CD4-positive, alpha-beta T cell (primary cell): ENCODE results near the gene XRCC3. TPM values are rescaled to one million over a fixed set of nuclear protein-coding genes. Genes with fewer than 3 reads are reported as not detected.

ENCODE experiments used
- ATAC-seq: fragments of 200-7000 bp; cut with Tn5 transposase; one replicate; pipeline ENCODE4 v1.10.0; 2022; ENCODE audit warnings: mild to moderate bottlenecking; ENCODE audit not compliant: poor library complexity
- CTCF ChIA-PET: fragments of 350-600 bp; sonication (Branson Sonifier 250); formaldehyde crosslinking; loops from one replicate; lab custom pipeline; 2021; ENCODE audit warnings: antibody characterized with exemption, inconsistent platforms; lab: Charles Lee
- POLR2A ChIA-PET: fragments of 350-600 bp; sonication (Branson Sonifier 250); formaldehyde crosslinking; loops from one replicate; lab custom pipeline; 2021; ENCODE audit warnings: antibody characterized with exemption, inconsistent platforms; lab: Charles Lee
- DNase-seq, 14 experiments: peaks; one replicate each; pipeline ENCODE4 v3.0.0-alpha.2; 2013 to 2020; ENCODE audit warnings: mixed read lengths in 2 of 14
- H3K27ac ChIP-seq, 2 donors: one replicate each; pipeline versions ENCODE4 v1.5.1 to v1.7.0; 2013; ENCODE audit warnings: low read length in 2 of 2, low read depth in 1 of 2, mild to moderate bottlenecking in 1 of 2
- H3K27me3 ChIP-seq, 2 experiments: 1 replicate in 1 of 2; 2 replicates in 1 of 2; pipeline versions ENCODE4 v1.6.1 to v1.7.0; 2013; ENCODE audit warnings: low read length in 2 of 2, control low read depth in 1 of 2, mild to moderate bottlenecking in 1 of 2, moderate library complexity in 1 of 2; ENCODE audit not compliant: insufficient read depth in 2 of 2, control insufficient read depth in 1 of 2
- H3K36me3 ChIP-seq: one replicate; pipeline ENCODE4 v1.6.1; 2013; ENCODE audit warnings: low read length, control low read depth; ENCODE audit not compliant: insufficient read depth
- H3K4me1 ChIP-seq: one replicate; pipeline ENCODE4 v1.6.1; 2013; ENCODE audit warnings: low read length, control low read depth; ENCODE audit not compliant: insufficient read depth
- H3K4me3 ChIP-seq: one replicate; pipeline ENCODE4 v1.5.1; 2013; ENCODE audit warnings: mild to moderate bottlenecking, low read length, moderate library complexity
- H3K9me3 ChIP-seq, 2 experiments: 1 replicate in 1 of 2; 2 replicates in 1 of 2; pipeline versions ENCODE4 v1.6.1 to v1.7.0; 2013; ENCODE audit warnings: low read length in 2 of 2, mild to moderate bottlenecking in 2 of 2, control low read depth in 1 of 2, moderate library complexity in 1 of 2; ENCODE audit not compliant: control insufficient read depth in 1 of 2, insufficient read depth in 1 of 2
- H3K27ac Mint-ChIP-seq: one replicate; pipeline ENCODE4 v1.8.0; 2020; ENCODE audit warnings: mixed read lengths
- H3K27me3 Mint-ChIP-seq: one replicate; pipeline ENCODE4 v1.8.0; 2021; ENCODE audit warnings: mixed read lengths
- H3K36me3 Mint-ChIP-seq: one replicate; pipeline ENCODE4 v1.8.0; 2021; ENCODE audit warnings: low read depth, mixed read lengths
- H3K4me1 Mint-ChIP-seq: one replicate; pipeline ENCODE4 v1.8.0; 2021; ENCODE audit warnings: low read depth, mixed read lengths
- H3K4me3 Mint-ChIP-seq: one replicate; pipeline ENCODE4 v1.8.0; 2020; ENCODE audit warnings: mild to moderate bottlenecking, mixed read lengths
- H3K9me3 Mint-ChIP-seq: one replicate; pipeline ENCODE4 v1.8.0; 2020; ENCODE audit warnings: mixed read lengths
- intact Hi-C, 2 experiments: fragments of 100-400 bp; cut with DNase I in 1 of 2; cut with micrococcal nuclease in 1 of 2; formaldehyde crosslinking; loops; one replicate each; pipeline versions ENCODE4 v1.15.1 to v1.9.0; 2023 to 2025; cut with DNase I, micrococcal nuclease
- total RNA-seq, 174 experiments: library from RNA in 2 of 174; stranded (reverse) in 2 of 174; gene quantifications; one replicate each; pipeline ENCODE4 v1.2.3 and lab custom pipeline; 2021 to 2026
- TF ChIP-seq, protein P1 (sequence below): fragments of 200-600 bp; IDR thresholded peaks from one replicate; pipeline ENCODE4 v1.8.0; 2022; ENCODE audit warnings: antibody characterized with exemption, mild to moderate bottlenecking

XRCC3 gene
- total RNA-seq, 2 experiments from 2014 or later: 4.6 to 4.8 TPM

DNA sequence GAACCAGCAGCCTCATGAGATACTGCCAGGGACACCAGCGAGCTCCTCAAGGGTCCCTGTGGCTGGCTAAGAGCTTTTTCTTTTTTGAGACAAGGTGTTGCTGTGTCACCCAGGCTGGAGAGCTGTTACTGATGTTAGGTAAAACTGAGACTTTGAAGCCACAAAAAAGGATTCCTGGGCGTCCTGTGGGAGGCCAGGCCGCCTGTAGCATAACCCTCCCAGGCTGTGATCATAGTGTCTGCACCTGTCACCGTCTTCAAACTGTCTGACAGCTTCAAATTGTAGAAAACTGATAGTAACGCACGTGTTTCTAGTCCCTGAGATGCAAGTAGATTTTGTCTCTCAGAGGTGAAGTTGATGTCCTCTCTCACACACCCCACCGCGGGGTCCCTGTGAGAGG, 4.5 kb upstream of the XRCC3 start:
- CTCF ChIA-PET: no interaction called here

DNA sequence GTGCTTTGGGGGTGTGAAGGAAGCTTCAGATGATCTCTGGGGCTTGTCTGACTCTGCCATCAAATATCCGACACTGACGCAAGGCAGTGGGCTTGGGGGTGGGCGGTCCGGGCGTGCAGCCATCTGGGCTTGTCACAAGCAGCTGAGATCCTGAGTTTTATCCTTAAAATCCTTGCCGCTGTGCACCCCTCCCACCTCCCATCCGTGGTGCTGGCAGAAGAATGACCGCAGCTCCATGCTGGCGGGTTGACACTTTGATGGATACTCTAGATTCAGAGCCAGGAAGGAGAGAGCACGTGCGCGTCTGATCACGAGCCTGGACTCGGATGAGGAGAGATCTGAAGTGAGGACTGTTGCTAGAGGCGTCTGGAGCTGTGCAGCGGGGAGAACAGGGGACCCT, 3.3 kb upstream of the XRCC3 start:
- peaks cover 30% of the 10 kb centered on the region for H3K4me1 ChIP-seq
- H3K27ac ChIP-seq: no peak overlapping the region
- H3K27me3 ChIP-seq: no peaks in the 10 kb centered on the region
- Mint-ChIP-seq H3K36me3 (peaks cover 5% of the 10 kb centered on the region), H3K9me3 (no peaks in the 10 kb centered on the region), H3K4me1 (peaks cover 40% of the 10 kb centered on the region), H3K27ac (no peak overlapping the region), H3K4me3 (peak overlapping the region; percentile 87), H3K27me3 (no peaks in the 10 kb centered on the region)
- ATAC-seq: no peak
- TF ChIP-seq, protein P1, sequence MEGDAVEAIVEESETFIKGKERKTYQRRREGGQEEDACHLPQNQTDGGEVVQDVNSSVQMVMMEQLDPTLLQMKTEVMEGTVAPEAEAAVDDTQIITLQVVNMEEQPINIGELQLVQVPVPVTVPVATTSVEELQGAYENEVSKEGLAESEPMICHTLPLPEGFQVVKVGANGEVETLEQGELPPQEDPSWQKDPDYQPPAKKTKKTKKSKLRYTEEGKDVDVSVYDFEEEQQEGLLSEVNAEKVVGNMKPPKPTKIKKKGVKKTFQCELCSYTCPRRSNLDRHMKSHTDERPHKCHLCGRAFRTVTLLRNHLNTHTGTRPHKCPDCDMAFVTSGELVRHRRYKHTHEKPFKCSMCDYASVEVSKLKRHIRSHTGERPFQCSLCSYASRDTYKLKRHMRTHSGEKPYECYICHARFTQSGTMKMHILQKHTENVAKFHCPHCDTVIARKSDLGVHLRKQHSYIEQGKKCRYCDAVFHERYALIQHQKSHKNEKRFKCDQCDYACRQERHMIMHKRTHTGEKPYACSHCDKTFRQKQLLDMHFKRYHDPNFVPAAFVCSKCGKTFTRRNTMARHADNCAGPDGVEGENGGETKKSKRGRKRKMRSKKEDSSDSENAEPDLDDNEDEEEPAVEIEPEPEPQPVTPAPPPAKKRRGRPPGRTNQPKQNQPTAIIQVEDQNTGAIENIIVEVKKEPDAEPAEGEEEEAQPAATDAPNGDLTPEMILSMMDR: no peak
- no peaks in the 10 kb centered on the region for H3K9me3 ChIP-seq
- DNase-seq: no peak
- CTCF ChIA-PET: no interaction called here
- POLR2A ChIA-PET: no interaction called here
- H3K4me3 ChIP-seq: no peak overlapping the region
- intact Hi-C loops: loop anchor here in 1 of 2 experiments (5.0 to 10.0 kb wide), 3 partner anchors 156 to 1036 kb away; partner anchors contain the start of genes BAG5, COA8 and SIVA1
- no peaks in the 10 kb centered on the region for H3K36me3 ChIP-seq

More for the DNA sequence above, 4.5 kb upstream of the XRCC3 start:
- no peaks in the 10 kb centered on the region for H3K27me3 Mint-ChIP-seq
- POLR2A ChIA-PET: no interaction called here
- H3K36me3 Mint-ChIP-seq: peaks cover 5% of the 10 kb centered on the region
- peaks cover 40% of the 10 kb centered on the region for H3K4me1 Mint-ChIP-seq
- DNase-seq (no peak), ATAC-seq (no peak)
- H3K27ac Mint-ChIP-seq: no peak overlapping the region
- Histone ChIP-seq H3K9me3 (no peaks in the 10 kb centered on the region), H3K4me3 (no peak overlapping the region), H3K27ac (no peak overlapping the region), H3K36me3 (no peaks in the 10 kb centered on the region), H3K27me3 (no peaks in the 10 kb centered on the region), H3K4me1 (peaks cover 19% of the 10 kb centered on the region)
- H3K9me3 Mint-ChIP-seq: no peaks in the 10 kb centered on the region
- TF ChIP-seq, protein P1: no peak
- H3K4me3 Mint-ChIP-seq: peak overlapping the region; percentile 62
- intact Hi-C loops: loop anchor here in 1 of 2 experiments (5.0 to 10.0 kb wide), 3 partner anchors 157 to 1035 kb away; partner anchors contain the start of genes BAG5, COA8 and SIVA1

DNA sequence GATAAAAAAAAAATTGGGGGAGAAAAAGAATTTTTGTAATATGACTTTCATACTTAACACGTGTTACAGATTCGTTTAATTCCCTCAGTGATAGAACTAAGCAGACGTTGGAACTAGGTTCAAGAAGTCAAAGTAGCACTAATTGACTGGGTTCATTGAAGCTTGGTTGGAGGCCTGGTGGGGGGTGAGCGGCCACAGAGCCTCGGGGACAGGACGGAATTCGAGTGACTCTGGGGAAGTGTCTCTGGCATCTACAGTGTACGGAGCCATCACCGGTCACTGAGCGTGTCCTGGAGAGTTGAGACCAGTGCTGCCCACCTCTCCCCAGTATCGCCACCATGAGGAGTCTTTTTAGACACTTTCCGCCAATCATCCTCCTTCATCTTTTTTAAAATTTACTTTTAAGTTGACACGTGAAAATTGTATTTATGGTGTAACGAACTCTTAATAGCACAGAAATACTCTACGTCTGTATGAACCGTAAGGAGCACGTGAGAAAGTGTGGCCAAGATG, 1.7 kb upstream of the XRCC3 start:
- Histone ChIP-seq H3K4me1 (peaks cover 35% of the 10 kb centered on the region), H3K4me3 (peak overlapping the region; percentile 41), H3K36me3 (no peaks in the 10 kb centered on the region), H3K9me3 (no peaks in the 10 kb centered on the region), H3K27ac (no peak overlapping the region), H3K27me3 (no peaks in the 10 kb centered on the region)
- H3K27ac Mint-ChIP-seq: peak overlapping the region; percentile 53
- intact Hi-C loops: loop anchor here in 1 of 2 experiments (2.0 to 10.0 kb wide), 4 partner anchors 130 to 1038 kb away; partner anchors contain the start of genes BAG5, COA8, PPP1R13B and SIVA1
- no peaks in the 10 kb centered on the region for H3K27me3 Mint-ChIP-seq
- H3K4me1 Mint-ChIP-seq: peaks cover 46% of the 10 kb centered on the region
- ATAC-seq: no peak
- DNase-seq: no peak
- peak overlapping the region; percentile 87 for H3K4me3 Mint-ChIP-seq
- H3K36me3 Mint-ChIP-seq: peaks cover 5% of the 10 kb centered on the region
- ChIA-PET POLR2A (no interaction called here), CTCF (no interaction called here)
- TF ChIP-seq, protein P1: no peak
- H3K9me3 Mint-ChIP-seq: no peaks in the 10 kb centered on the region
